ENCODE measurements around the gene DCLK1.
"Not testable (repeated sequence)": the region's sequence is repeated elsewhere in the genome, so short reads cannot be mapped to it uniquely, and the experiment has no call there.

DCLK1 gene

GRCh38 chr13:36084131-36084530 lies 47.1 kb downstream of the DCLK1 start:
- DNase-seq (ENCODE audit: low read depth), result no peak

- DNase-seq (ENCODE audit: low read depth), result no peak
Measured at GRCh38 chr13:36082806-36083205, 48.4 kb downstream of the DCLK1 start.

- DNase-seq (ENCODE audit: low read depth), result no peak
Measured at GRCh38 chr13:36082396-36082795, 48.8 kb downstream of the DCLK1 start.

GRCh38 chr13:36076211-36076610 lies 55.0 kb downstream of the DCLK1 start:
- DNase-seq (ENCODE audit: low read depth), result no peak

- DNase-seq (ENCODE audit: low read depth), result no peak
Measured at GRCh38 chr13:36074659-36075058, 56.5 kb downstream of the DCLK1 start.

- DNase-seq (ENCODE audit: low read depth), result no peak
Measured at GRCh38 chr13:36072152-36072935, 58.8 kb downstream of the DCLK1 start.

GRCh38 chr13:36070504-36071192 lies 60.5 kb downstream of the DCLK1 start:
- DNase-seq (ENCODE audit: low read depth), result not testable (repeated sequence)

GRCh38 chr13:36069881-36070366 lies 61.3 kb downstream of the DCLK1 start:
- no peak for DNase-seq (ENCODE audit: low read depth)

- no peak for DNase-seq (ENCODE audit: low read depth)
Measured at GRCh38 chr13:36068991-36069390, 62.2 kb downstream of the DCLK1 start.

GRCh38 chr13:36068566-36068965 lies 62.6 kb downstream of the DCLK1 start:
- no peak for DNase-seq (ENCODE audit: low read depth)

GRCh38 chr13:36067746-36068381 lies 63.3 kb downstream of the DCLK1 start:
- no peak for DNase-seq (ENCODE audit: low read depth)

GRCh38 chr13:36062249-36062648 lies 68.9 kb downstream of the DCLK1 start:
- no peak for DNase-seq (ENCODE audit: low read depth)

GRCh38 chr13:36061621-36062020 lies 69.6 kb downstream of the DCLK1 start:
- DNase-seq (ENCODE audit: low read depth), result no peak

GRCh38 chr13:36061054-36061453 lies 70.1 kb downstream of the DCLK1 start:
- DNase-seq (ENCODE audit: low read depth), result no peak

GRCh38 chr13:36059321-36059720 lies 71.9 kb downstream of the DCLK1 start:
- DNase-seq (ENCODE audit: low read depth), result no peak

GRCh38 chr13:36058116-36058515 lies 73.1 kb downstream of the DCLK1 start:
- no peak for DNase-seq (ENCODE audit: low read depth)

GRCh38 chr13:36057547-36057946 lies 73.6 kb downstream of the DCLK1 start:
- DNase-seq (ENCODE audit: low read depth), result no peak

GRCh38 chr13:36057041-36057440 lies 74.1 kb downstream of the DCLK1 start:
- DNase-seq (ENCODE audit: low read depth), result no peak

GRCh38 chr13:36055366-36055765 lies 75.8 kb downstream of the DCLK1 start:
- no peak for DNase-seq (ENCODE audit: low read depth)

- DNase-seq (ENCODE audit: low read depth), result no peak
Measured at GRCh38 chr13:36054041-36054440, 77.1 kb downstream of the DCLK1 start.

- no peak for DNase-seq (ENCODE audit: low read depth)
Measured at GRCh38 chr13:36051082-36051481, 80.1 kb downstream of the DCLK1 start.

GRCh38 chr13:36046672-36047071 lies 84.5 kb downstream of the DCLK1 start:
- DNase-seq (ENCODE audit: low read depth), result no peak
